Left lobe of liver (tissue), 2 donors: ENCODE data around the gene MAGEA6. TPM values are rescaled to one million over a fixed set of nuclear protein-coding genes. Genes with fewer than 3 reads are reported as not detected.
"Not testable (repeated sequence)": the region's sequence is repeated elsewhere in the genome, so short reads cannot be mapped to it uniquely, and the experiment has no call there.

Experiments
- ATAC-seq: fragments of 200-7000 bp; cut with Tn5 transposase; one replicate; pipeline ENCODE4 v1.9.1; 2020; ENCODE audit warnings: mild to moderate bottlenecking, moderate library complexity
- DNase-seq: peaks from one replicate; pipeline ENCODE4 v3.0.0-alpha.2; 2020; ENCODE audit warnings: low spot score
- total RNA-seq: library from RNA; stranded (reverse); gene quantifications from one replicate; pipeline ENCODE4 v1.2.1, GENCODE V29; 2021
- donor health status: DM: no; HTN: no; CAD: no; lungs with moderate emphysema.
- donor health status: DM: no; HTN: yes; CAD: no.

The MAGEA6 gene, protein sequence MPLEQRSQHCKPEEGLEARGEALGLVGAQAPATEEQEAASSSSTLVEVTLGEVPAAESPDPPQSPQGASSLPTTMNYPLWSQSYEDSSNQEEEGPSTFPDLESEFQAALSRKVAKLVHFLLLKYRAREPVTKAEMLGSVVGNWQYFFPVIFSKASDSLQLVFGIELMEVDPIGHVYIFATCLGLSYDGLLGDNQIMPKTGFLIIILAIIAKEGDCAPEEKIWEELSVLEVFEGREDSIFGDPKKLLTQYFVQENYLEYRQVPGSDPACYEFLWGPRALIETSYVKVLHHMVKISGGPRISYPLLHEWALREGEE
- total RNA-seq: 0.25 TPM

DNA sequence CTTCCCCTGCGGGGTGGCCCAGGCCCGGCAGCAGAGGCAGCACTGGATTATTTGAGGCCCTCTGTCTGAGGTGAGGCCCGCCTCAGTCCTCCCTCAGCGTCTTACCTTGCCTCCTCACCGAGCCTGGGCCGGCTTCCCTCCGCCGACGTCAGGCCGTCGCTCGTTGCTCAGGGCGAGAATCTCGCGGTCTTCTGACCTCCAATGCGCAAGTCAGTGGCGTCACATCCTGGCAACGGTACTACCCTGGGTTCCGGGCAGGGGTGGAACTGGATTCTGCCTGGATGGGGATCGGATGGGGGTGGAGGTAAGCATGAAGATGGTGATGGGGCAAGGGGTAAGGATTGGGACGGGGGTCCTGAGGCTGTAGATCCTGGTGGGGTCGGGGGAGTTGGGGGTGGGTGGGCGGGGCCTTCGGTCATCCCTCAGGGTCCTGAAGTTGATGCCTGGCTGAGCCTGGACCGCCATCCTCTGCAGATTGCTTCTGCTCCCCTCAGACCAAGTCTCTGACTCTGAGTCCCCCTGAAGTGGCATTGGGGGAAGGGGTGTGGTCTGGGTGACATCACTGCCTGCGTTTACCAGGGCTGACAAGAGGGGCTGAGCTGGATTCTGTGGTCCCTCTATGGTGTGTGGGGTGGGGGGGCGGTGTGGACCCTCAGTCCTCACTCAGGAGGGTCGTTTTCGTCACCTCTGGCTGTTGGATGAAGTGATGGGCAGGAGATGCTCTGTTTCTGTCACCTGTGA lies at the start of gene MAGEA6:
Gene MAGEA6, minus strand, starts transcription at position 141 of the 741 bp plus-strand sequence. CDS start 2,039 bp downstream, outside the sequence.
- not testable (repeated sequence) for ATAC-seq

DNA sequence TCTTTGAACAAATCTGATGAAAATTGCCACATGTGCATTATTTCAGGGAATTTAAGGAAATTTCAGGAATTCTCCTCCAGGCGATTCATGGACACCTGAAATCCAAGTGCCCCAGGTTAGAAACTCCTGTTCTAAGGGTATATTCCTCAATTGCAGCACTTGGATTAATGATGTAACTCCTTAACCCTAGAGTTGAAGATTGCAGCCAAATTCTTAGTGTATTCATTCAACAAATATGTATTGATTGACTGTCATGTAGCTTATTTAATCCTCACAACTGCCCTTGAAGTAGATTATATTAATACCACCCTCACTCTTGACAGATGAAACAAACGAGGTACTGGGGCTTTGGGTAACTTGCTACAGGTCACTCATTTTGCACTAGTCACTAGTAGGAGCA lies 49.8 kb upstream of the MAGEA6 start:
- ATAC-seq (no peak), DNase-seq (no peak)

More for the DNA sequence above, at the start of gene MAGEA6:
- DNase-seq: not testable (repeated sequence)

DNA sequence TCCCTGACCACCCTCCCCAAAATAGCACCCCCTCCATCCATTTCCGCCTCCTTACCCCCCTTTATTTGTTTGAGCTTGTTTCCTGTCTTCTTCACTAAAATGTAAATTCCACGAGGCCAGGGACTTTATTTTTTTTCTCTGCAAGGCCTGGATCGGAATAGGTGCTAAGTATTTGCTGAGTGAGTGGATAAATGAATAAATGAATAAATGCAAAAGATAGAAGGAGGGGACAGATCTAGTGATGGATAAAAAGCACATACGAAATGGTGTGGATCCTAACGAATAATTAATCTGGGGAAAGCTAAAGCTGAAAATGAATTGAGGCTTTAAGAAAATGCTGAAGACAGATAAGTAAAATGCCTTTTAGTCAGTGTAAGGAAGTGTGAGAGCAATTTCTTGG lies 48.9 kb upstream of the MAGEA6 start:
- DNase-seq: no peak
- no peak for ATAC-seq

DNA sequence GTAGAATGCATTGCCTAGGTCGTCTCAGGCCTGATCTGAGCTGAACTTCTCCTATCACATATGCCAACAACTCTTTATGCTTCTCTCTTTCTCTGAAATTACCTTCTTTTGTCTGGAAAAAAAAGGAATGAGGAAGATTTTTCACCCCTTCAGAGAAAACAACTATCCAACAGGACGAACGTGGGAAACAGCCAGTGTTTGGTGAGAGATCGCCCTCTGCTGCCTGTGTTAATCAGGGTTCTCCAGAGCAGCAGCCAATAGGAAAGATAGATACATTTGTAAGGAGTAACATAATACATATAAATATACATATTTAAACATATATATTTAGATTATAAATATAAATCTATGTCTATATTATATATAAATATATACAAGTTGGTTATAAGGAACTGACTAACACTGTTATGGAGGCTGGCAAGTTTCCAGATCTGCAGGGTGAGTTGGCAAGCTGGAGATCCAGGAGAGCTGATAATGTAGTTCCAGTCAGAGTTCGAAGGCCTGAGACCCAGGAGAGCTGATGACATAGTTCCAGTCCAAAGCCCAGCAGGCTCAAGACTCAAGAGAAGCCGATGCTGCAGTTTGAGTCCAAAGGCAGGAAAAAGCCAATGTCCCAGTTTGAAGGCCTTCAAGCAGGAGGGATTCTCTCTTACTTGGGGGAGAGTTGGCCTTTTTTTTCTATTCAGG lies 47.7 kb upstream of the MAGEA6 start:
- peak; percentile 76 for ATAC-seq
- peak; percentile 52 for DNase-seq

DNA sequence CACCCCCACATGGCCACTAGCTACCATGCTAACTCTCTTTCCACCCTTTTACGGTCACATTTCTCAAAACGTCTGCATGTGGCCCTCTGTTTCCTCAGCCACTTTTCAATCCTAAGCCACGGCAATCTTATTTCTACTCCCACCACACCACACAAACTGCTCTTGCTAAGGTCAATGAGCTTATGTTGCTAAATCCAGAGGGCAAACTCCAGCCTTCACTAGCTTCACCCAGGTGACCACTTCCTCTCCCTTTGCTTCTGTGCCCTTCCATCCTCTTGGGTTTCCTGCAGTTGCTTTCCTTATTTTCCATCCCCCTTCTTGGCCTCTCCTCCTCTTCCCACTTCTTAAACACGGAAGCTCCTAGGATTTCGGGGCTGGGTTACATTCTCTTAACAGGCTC lies 44.6 kb upstream of the MAGEA6 start:
- DNase-seq (peak; percentile 49), ATAC-seq (peak; percentile 84)

DNA sequence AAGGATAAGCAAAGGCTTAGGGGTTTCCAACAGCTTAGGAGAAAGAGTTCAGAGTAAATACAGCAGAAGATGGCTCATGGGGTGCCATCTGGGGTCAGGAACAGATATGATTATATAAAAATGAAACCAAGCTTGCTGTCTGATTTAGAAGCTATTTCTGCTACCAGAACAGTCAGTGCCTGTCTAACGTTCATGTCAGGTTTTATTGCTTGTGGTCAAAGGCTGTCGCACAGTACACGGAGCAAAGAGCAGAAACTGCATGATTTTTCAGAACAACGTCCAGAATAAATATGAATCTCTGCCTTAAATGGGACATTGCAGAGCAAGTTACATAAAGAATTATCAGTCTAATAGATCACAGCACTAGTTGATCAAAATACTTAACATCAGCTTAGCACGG lies 43.7 kb upstream of the MAGEA6 start:
- DNase-seq (no peak), ATAC-seq (peak; percentile 66)

DNA sequence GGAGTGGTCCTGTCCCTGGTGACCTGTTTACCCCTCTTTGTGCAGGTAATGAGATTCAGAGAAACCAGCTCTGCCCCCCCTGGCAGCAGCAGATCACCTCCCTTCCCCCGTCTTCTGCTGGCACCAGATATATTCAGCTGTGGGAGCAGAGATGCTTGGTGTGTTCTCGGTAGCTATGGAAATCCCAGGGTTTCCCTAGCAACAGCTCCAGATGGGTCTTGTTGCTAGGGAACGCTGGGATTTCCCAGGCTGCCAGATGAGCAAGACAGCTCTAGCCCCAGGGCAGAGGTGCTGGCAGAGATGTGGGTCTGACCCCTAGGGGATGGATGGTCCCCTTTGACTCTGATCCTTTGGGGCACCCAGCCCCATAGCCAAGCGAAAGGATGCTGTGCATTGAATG lies 40.9 kb upstream of the MAGEA6 start:
- ATAC-seq (no peak), DNase-seq (no peak)

DNA sequence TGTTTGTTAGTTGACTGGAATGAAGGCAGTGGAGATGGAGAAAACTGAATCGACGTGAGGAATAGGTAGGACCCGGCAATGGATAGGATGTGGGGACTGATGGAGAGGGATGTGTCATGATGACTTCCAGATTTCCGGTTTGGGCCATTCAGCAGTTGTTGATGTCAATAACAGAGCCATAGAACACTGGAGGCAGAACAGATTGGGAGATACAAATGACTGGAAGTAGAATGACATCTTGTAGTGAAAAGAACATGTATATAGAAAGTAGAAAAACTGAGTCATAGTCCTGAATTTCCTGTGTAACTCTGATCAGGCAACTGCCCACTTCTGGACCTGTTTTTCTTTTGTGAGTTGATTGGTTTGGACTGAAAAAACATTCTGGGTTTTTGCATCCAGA lies 36.5 kb upstream of the MAGEA6 start:
- DNase-seq: no peak
- no peak for ATAC-seq

DNA sequence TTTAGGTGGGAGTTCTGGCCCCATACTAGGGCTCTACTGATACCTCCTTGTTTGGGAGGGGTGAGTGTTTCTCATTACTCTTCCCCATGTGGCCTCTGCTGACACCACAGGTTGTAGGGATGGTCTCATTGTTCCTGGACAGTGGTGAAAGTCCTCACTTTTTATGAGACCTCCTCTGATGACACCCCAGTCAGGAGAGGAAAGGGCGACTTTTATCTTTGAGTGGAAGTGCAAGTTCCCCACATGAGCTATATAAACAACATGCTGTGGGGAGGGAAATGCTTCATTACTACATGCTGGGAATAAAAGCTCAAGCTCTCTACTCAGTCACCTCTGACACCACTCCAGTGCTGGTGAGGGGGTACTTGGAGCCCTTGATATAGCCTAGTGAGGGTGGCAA lies 29.5 kb upstream of the MAGEA6 start:
- ATAC-seq (no peak), DNase-seq (no peak)

DNA sequence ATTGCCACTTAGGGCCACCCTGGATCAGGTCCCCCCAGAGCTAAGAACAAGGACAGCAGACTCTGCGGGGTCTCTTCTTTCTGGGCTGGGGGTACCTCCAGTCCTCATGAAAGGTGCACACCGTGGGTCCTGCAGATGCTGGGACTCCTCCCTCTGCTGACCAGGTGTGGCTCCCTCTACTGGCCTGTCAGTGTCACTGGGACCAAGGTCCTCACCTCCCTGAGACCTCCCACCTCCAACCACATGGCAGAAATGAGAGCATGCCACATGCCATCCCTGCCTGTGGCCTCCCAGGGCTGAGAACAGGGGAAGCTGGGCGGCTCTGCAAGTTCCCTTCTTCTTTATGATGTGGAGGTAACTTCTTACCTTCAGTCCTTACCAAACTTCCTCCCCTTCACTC lies 17.6 kb upstream of the MAGEA6 start:
- not testable (repeated sequence) for DNase-seq
- ATAC-seq: peak; percentile 85

DNA sequence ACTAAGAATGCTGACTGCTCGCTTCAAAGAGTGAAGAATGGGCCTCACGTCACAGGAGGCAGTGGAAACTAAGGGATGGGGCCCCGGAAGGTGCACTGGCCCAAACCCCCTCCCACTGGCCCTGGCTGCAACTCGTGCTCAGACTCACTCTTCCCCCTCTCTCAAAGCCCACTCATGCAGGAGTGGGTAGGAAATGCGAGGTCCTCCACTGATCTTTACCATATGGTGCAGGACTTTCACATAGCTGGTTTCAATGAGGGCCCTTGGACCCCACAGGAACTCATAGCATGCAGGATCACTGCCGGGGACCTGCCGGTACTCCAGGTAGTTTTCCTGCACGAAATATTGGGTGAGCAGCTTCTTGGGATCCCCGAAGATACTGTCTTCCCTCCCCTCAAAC lies 2.9 kb downstream of the MAGEA6 start:
- not testable (repeated sequence) for DNase-seq, ATAC-seq

DNA sequence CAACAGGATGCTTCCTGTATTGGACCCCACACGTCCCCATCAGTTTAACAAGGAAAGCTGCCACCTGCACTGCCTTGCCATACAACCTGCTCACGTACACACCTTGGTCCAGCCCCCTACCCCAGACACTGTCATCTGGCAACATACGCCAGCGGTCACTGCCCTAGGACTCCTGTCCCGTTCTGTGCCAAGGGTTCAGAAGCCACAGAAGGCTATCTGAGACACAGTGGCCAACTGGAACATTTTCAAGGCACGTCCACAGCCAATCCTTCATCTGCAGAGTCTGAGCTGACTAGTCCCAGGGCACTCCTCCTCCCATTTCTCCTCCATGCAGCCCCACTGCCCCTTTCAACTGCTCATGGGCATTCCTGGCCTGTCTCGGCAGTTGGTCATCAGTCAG lies 7.9 kb downstream of the MAGEA6 start:
- peak; percentile 99 for ATAC-seq
- not testable (repeated sequence) for DNase-seq

DNA sequence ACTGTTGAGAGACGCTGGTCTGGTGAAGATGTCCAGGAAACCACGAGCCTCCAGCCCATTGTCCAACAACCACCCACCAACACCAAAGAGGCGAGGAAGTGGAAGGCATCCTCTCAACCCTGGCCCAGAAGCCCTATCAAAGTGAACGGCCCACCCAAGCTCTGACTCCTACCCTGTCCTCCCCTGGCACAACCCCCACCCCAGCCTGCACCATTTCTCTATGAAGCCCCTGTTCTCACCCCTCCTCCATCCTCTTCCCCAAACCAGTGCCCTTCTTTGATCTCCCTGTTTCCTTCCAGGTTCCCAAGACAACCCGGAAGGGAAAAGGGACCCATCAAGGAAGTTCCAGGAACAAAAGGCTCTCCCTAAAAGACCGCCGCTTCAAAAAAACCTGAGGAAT lies 9.9 kb downstream of the MAGEA6 start:
- not testable (repeated sequence) for ATAC-seq, DNase-seq

DNA sequence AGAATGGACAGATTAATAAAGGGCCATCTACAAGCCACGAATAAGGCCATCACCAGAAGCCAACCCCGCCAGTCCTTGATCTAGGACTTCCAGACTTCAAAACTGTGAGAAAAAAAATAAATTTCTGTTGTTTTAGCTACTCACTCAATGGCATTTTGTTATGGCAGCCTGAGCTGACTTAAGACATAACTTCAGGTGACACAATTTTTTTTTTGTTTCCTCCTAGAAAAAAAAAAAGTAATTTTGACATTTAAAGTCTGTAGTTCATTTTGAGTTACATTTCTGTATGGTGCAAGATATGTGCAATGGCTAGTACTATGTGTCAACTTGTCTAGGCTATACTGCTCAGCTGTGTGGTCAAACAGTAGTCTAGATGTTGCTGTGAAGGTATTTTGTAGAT lies 10.6 kb downstream of the MAGEA6 start, which contains the start of gene CSAG3:
Gene CSAG3, plus strand, starts transcription at position 301 of the 400 bp plus-strand sequence.
- not testable (repeated sequence) for ATAC-seq, DNase-seq

DNA sequence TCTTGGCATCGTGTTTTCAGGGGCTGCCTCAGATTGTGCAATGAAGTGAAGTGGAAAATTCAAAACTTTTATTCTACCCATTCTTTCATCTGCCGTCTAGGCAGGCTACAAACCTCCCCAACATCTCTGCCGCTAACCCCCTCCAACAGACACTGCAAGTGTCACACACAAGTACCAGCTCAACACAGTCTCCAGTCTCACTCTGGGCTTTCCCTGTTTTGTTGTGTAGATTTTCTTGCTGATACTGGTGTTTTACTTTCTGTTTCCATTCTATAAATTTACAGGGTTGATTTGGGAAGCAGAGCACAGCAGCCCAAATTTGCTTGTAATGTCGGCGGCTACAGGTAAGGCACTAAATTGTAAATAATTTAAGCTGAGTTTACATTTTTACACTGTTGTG lies 14.6 kb downstream of the MAGEA6 start:
- not testable (repeated sequence) for DNase-seq, ATAC-seq

DNA sequence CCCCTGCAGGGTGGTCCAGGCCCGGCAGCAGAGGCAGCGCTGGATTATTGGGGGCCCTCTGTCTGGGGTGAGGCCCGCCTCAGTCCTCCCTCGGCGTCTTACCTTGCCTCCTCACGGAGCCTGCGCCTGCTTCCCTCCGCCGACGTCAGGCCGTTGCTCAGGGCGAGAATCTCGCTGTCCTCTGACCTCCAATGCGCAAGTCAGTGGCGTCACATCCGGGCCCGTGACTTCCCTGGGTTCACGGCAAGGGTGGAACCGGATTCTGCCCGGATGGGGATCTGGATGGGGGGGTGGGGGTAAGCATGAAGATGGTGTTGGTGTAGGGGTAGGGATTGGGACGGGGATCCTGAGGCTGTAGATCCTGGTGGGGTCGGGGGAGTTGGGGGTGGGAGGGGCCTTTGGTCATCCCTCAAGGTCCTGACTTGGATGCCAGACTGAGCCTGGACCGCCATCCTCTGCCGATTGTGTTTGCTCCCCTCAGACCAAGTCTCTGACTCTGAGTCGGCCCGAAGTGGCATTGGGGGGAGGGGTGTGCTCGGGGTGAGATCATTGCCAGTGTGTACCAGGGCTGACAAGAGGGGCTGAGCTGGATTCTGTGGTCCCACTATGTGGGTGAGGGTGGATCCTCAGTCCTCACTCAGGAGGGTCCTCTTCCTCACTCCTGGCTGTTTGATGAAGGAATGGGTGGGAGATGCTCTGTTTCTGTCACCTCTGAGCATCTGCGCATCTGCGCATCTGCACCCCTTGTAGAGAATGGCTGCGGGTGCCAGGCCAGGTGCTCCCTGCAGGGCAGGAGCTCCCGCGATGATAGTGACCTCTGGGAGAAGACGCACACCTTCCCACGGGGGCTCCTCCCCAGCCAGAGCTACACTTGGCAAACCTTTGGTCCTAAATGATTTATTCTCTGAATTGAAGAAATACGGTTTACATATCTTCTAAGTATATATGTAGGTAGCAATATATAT lies 15.5 kb downstream of the MAGEA6 start, which contains the start of gene MAGEA2:
Gene MAGEA2, minus strand, starts transcription at position 157 of the 965 bp plus-strand sequence. CDS start 2,479 bp downstream, outside the sequence.
- ATAC-seq, DNase-seq: not testable (repeated sequence)

DNA sequence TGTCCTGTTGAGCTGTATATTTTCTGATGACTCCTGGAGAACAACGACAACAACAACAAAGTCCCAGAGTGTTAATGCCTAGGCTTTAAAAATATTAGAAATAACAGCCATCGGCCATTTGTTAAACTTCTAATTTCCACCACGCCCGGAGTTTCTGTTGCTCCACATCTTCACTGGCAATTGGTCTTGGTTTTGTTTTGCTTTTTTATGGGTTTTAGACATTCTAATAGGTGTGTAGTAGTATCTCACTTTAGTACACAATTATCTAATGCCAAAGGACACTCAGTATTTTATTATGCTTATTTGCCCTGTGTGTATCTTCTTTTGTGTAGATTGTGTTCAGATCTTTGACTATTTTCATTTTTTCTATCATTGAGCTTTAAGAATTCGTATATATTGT lies 30.9 kb downstream of the MAGEA6 start:
- no peak for DNase-seq
- ATAC-seq: no peak

DNA sequence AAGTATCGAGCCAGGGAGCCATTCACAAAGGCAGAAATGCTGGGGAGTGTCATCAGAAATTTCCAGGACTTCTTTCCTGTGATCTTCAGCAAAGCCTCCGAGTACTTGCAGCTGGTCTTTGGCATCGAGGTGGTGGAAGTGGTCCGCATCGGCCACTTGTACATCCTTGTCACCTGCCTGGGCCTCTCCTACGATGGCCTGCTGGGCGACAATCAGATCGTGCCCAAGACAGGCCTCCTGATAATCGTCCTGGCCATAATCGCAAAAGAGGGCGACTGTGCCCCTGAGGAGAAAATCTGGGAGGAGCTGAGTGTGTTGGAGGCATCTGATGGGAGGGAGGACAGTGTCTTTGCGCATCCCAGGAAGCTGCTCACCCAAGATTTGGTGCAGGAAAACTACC lies 33.0 kb downstream of the MAGEA6 start:
- ATAC-seq: not testable (repeated sequence)

DNA sequence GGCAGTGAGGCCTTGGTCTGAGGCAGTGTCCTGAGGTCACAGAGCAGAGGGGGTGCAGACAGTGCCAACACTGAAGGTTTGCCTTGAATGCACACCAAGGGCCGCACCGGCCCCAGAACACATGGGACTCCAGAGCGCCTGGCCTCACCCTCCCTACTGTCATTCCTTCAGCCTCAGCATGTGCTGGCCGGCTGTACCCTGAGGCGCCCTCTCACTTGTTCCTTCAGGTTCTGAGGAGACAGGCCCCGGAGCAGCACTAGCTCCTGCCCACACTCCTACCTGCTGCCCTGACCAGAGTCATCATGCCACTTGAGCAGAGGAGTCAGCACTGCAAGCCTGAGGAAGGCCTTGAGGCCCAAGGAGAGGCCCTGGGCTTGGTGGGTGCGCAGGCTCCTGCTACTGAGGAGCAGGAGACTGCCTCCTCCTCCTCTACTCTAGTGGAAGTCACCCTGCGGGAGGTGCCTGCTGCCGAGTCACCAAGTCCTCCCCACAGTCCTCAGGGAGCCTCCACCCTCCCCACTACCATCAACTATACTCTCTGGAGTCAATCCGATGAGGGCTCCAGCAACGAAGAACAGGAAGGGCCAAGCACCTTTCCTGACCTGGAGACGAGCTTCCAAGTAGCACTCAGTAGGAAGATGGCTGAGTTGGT lies 33.5 kb downstream of the MAGEA6 start:
- DNase-seq (no peak), ATAC-seq (no peak)

More for the DNA sequence above, 33.0 kb downstream of the MAGEA6 start:
- DNase-seq: not testable (repeated sequence)
